AG09319 (cell line): ENCODE data around the gene TECRL.

Source experiments
- DNase-seq: peaks from one replicate; pipeline ENCODE4 v3.0.0-alpha.2; 2010; ENCODE audit warnings: low read depth; ENCODE audit errors: extremely low read depth
- TF ChIP-seq, protein P1 (sequence below): IDR thresholded peaks from 2 replicates; pipeline ENCODE4 v1.5.1; 2011; ENCODE audit warnings: low read depth, mild to moderate bottlenecking, inconsistent platforms, low read length, moderate library complexity

Gene TECRL

DNA sequence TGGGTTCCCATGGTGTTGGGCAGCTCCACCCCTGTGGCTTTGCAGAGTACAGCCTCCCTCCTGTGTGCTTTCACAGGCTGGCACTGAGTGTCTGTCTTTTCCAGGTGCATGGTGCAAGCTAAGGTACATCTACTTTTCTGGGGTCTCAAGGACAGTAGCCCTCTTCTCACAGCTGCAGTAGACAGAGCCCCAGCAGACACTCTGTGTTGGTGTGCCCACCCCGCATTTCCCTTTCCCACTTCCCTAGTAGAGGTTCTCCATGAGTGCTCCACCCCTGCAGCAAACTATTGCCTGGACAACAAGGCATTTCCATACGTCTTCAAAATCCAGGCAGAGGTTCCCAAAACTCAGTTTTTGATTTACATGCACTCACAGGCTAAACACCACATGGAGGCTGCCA is 143.0 kb downstream of the TECRL start:
- TF ChIP-seq, protein P1, sequence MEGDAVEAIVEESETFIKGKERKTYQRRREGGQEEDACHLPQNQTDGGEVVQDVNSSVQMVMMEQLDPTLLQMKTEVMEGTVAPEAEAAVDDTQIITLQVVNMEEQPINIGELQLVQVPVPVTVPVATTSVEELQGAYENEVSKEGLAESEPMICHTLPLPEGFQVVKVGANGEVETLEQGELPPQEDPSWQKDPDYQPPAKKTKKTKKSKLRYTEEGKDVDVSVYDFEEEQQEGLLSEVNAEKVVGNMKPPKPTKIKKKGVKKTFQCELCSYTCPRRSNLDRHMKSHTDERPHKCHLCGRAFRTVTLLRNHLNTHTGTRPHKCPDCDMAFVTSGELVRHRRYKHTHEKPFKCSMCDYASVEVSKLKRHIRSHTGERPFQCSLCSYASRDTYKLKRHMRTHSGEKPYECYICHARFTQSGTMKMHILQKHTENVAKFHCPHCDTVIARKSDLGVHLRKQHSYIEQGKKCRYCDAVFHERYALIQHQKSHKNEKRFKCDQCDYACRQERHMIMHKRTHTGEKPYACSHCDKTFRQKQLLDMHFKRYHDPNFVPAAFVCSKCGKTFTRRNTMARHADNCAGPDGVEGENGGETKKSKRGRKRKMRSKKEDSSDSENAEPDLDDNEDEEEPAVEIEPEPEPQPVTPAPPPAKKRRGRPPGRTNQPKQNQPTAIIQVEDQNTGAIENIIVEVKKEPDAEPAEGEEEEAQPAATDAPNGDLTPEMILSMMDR, result no peak
- DNase-seq, result no peak

DNA sequence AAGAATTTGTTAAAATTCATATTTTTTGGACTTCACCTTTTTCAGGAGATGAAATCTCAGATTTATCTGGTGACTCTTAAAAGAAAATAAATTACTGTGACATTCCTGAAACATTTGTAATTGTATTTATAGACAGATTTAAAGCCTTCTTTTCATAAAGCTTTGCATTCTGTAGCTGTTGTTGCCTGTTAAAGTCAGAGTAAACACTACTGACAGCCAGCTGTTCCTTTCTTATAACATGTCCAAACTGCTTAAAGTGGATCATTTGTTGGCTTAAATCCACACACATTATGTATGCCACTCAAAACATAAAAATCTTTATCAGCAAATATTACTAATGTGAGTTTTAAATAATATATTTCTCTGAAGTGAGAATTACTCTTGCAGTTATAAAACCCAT is 157.5 kb downstream of the TECRL start:
- no peak for DNase-seq
- TF ChIP-seq, protein P1, result no peak

DNA sequence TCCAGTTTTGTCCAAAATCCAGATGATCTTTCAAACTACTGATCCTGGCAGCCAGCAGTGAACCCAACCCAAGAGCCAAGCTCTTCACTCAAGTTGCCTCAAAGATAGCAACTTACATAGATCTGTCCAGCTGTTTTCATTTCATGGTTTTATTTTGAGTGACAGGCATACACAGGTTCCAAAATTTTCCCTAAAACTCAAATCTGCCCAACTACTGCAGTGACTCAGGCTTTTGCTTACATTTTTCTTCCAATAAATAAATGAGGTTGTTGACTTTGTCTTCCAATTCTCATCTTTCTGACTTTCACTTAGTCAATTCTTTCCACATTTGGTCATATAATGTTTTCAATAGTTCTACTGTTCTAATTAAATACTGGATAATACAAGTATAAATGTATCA is 158.8 kb downstream of the TECRL start:
- TF ChIP-seq, protein P1, result no peak
- no peak for DNase-seq

DNA sequence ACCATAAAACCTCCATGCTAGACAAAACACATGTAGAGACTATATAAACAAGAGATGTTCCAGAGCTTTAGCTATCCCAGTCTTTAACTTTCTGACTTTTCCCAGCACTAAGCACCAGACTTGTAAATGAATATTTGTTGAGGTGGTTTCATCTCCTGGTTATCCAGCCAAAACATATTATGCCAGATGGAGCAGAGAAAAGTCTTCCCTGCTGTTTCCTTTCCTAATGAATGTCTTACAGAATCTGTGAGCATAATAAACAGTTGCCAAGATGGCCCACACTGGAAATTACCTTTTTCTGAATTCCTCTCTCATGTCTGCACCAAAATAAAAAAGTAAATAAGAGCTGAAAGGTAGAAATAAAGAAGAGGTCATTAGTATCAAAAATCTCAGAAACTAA is 159.2 kb downstream of the TECRL start:
- TF ChIP-seq, protein P1, result no peak
- no peak for DNase-seq

DNA sequence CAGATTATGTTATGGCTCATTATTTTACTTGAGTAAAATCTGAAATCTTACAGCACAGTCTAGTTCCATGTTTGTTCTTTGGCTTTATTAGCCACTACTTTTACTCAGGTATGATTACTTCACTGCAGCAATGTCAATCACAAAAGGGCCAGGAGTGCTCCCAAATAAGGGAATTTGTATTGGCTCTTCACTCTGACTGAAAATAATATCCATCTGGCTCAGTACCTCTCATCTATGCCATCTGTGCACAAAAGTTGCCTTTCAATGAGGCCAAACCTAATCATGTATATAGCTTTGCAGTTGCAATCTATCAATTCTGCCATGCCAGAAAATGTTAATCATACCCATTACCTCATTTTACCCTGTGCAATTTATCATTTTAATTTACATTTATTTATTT is 161.1 kb downstream of the TECRL start:
- DNase-seq, result no peak
- TF ChIP-seq, protein P1, result no peak

DNA sequence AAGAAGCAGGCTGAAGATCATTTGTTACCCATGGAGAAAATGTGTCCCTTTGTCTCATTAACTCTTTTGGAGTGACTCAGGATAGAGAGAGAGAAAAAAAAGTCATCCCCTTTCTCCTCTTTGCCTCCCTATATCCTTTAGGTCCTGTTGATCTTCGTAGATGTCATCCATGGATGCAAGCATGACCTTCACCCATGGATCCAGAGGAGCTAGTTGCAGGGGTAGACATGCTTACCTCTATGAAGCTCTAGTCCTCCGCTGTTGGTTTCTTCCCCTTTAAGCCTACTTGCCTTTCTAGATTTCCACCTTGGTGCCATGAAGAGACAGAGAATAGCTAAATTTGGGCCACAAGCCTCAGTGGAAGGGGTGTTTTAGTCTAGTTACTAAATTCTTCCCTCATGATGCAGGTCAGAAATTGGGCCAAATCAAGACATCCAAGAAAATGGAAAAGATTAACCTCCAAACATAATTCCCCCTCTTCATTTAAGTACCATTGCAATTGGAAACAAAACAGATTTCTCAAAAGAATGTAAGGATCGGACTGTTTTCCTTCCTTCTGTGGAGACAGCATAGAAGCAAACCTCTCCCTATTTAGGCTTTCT is 178.4 kb downstream of the TECRL start:
- DNase-seq, result no peak
- TF ChIP-seq, protein P1, result no peak
